Measurements from ENCODE around the gene SSBP3.

DNA sequence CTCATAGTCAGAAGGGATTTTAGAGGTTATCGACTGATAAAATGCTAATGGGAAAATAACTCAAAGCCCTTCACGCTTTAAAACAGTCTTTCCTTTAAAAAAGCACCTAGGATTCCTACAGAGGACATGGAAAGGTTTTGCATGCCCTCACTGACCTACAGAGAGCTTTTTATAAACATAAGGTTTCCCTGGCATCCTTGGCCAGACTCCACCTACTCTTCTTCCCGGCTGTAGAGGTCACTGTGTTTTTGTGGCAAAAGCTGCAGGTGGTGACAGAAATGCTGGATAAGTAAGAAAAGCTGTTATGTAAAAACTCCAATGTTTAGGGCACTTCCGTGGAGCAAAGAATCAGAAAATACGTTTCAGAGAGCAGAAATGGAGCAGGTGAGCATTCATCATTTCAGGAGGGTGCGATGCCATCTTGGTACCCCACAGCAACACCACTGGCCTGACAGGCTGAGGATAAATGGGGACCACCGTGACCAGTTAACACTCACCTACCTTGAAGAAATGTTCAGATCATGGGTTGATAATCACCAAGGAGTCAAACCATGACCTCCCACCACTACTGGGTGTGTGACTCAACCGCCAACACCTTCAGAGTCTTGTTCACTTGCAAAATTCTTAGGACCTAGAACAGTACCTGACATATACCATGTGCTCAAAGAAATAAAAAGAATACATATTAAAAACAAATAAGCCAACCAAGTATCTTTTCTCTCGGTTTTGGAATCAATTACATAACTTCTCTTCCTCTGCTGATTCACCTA, 46.6 kb downstream of the SSBP3 start:
- TF ChIP-seq, protein P1, sequence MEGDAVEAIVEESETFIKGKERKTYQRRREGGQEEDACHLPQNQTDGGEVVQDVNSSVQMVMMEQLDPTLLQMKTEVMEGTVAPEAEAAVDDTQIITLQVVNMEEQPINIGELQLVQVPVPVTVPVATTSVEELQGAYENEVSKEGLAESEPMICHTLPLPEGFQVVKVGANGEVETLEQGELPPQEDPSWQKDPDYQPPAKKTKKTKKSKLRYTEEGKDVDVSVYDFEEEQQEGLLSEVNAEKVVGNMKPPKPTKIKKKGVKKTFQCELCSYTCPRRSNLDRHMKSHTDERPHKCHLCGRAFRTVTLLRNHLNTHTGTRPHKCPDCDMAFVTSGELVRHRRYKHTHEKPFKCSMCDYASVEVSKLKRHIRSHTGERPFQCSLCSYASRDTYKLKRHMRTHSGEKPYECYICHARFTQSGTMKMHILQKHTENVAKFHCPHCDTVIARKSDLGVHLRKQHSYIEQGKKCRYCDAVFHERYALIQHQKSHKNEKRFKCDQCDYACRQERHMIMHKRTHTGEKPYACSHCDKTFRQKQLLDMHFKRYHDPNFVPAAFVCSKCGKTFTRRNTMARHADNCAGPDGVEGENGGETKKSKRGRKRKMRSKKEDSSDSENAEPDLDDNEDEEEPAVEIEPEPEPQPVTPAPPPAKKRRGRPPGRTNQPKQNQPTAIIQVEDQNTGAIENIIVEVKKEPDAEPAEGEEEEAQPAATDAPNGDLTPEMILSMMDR (IDR thresholded peaks at IDR 0.05): no peak
- TF ChIP-seq POLR2AphosphoS5 (IDR thresholded peaks at IDR 0.05) (no peak), EP300 (IDR thresholded peaks at IDR 0.05) (no peak)

Measured in suprapubic skin (tissue), 4 donors.